PFSK-1 (cell line): ENCODE data around the gene IQGAP1.

ENCODE experiments used
- POLR2AphosphoS5 ChIP-seq: IDR thresholded peaks from 2 replicates; pipeline ENCODE4 v1.6.1; 2012; ENCODE audit warnings: low read depth, mild to moderate bottlenecking, control low read depth, low read length, moderate library complexity
- REST ChIP-seq, 2 experiments: IDR thresholded peaks; 2 replicates each; pipeline versions ENCODE4 v1.6.1 to v1.8.0; 2011 to 2012; ENCODE audit warnings: low read depth in 2 of 2, low read length in 2 of 2, control low read depth in 1 of 2, inconsistent platforms in 1 of 2, mild to moderate bottlenecking in 1 of 2, moderate library complexity in 1 of 2; ENCODE audit not compliant: insufficient read depth in 1 of 2
- SIN3A ChIP-seq: IDR thresholded peaks from 2 replicates; pipeline ENCODE4 v1.6.1; 2012; ENCODE audit warnings: mild to moderate bottlenecking, low read length, moderate library complexity, borderline replicate concordance; ENCODE audit not compliant: insufficient read depth
- TAF1 ChIP-seq: IDR thresholded peaks from 2 replicates; pipeline ENCODE4 v1.6.1; 2012; ENCODE audit warnings: low read length, control low read depth, borderline replicate concordance; ENCODE audit not compliant: insufficient read depth

GRCh38 chr15:90497912-90498311 lies 109.9 kb downstream of the IQGAP1 start:
- TF ChIP-seq POLR2AphosphoS5 (no peak), TAF1 (no peak), SIN3A (no peak), REST (IDR thresholded peaks at IDR 0.05; ENCODE audit: insufficient read depth in 1 of 2, low read depth in 2 of 2, low read length in 2 of 2) (no peak)
